Measurements from ENCODE around the gene SRRM4. TPM values are rescaled to one million over a fixed set of nuclear protein-coding genes. Genes with fewer than 3 reads are reported as not detected.

SRRM4 gene
- total RNA-seq, 1 experiment from 2014 or later, result not detected

GRCh38 chr12:119069147-119069642, 87.9 kb downstream of the SRRM4 start:
- no peak overlapping the region for H2AFZ ChIP-seq
- no peaks in the 10 kb centered on the region for H3K4me1 ChIP-seq (replicated peaks; ENCODE audit: insufficient read depth)
- H3K4me3 ChIP-seq, result no peak overlapping the region
- CTCF ChIA-PET, result no interaction called here
- no peak overlapping the region for H3K4me2 ChIP-seq
- no peak for DNase-seq
- no peak overlapping the region for H3K27ac ChIP-seq
- no peaks in the 10 kb centered on the region; the same call in 1 of the 2 replicates for H4K20me1 ChIP-seq (ENCODE audit: insufficient read depth)
- BruUV-seq (replicated peaks), result no TSS peak
- H3K27me3 ChIP-seq (ENCODE audit: insufficient read depth, low read depth), result peaks cover 29% of the 10 kb centered on the region
- H3K79me2 ChIP-seq (ENCODE audit: low read depth), result no peaks in the 10 kb centered on the region
- H3K9me2 ChIP-seq (ENCODE audit: insufficient read depth), result no peaks in the 10 kb centered on the region
- H3K36me3 ChIP-seq (ENCODE audit: low read depth), result no peaks in the 10 kb centered on the region
- H3K9me3 ChIP-seq (ENCODE audit: insufficient read depth, low read depth), result no peaks in the 10 kb centered on the region
- TF ChIP-seq CTCF (conservative IDR thresholded peaks at IDR 0.05) (no peak), EZH2 (IDR thresholded peaks at IDR 0.05; ENCODE audit: low read depth) (no peak)
- POLR2A ChIA-PET (ENCODE audit: unreplicated experiment), result no interaction called here
- intact Hi-C loops (cut with micrococcal nuclease; ENCODE audit: unreplicated experiment), result no loop called here
- H3F3A ChIP-seq (ENCODE audit: insufficient read depth, low read depth), result no peaks in the 10 kb centered on the region

- Histone ChIP-seq H3K79me2 (ENCODE audit: low read depth) (no peaks in the 10 kb centered on the region), H3K4me3 (no peak overlapping the region), H3K27ac (no peak overlapping the region), H3F3A (ENCODE audit: insufficient read depth, low read depth) (no peaks in the 10 kb centered on the region), H3K27me3 (ENCODE audit: insufficient read depth, low read depth) (peaks cover 29% of the 10 kb centered on the region), H4K20me1 (ENCODE audit: insufficient read depth) (no peaks in the 10 kb centered on the region; the same call in 1 of the 2 replicates), H3K9me2 (ENCODE audit: insufficient read depth) (no peaks in the 10 kb centered on the region), H3K9me3 (ENCODE audit: insufficient read depth, low read depth) (no peaks in the 10 kb centered on the region), H3K4me1 (replicated peaks; ENCODE audit: insufficient read depth) (no peaks in the 10 kb centered on the region), H3K36me3 (ENCODE audit: low read depth) (no peaks in the 10 kb centered on the region), H2AFZ (no peak overlapping the region), H3K4me2 (no peak overlapping the region)
- POLR2A ChIA-PET (ENCODE audit: unreplicated experiment), result no interaction called here
- BruUV-seq (replicated peaks), result no TSS peak
- CTCF ChIA-PET, result no interaction called here
- no peak for TF ChIP-seq EZH2 (IDR thresholded peaks at IDR 0.05; ENCODE audit: low read depth)
- TF ChIP-seq CTCF (conservative IDR thresholded peaks at IDR 0.05), result no peak
- intact Hi-C loops (cut with micrococcal nuclease; ENCODE audit: unreplicated experiment), result no loop called here
- DNase-seq, result no peak
These were observed 89.8 kb downstream of the SRRM4 start for GRCh38 chr12:119071176-119071575.

GRCh38 chr12:119071638-119072231, 90.4 kb downstream of the SRRM4 start:
- Histone ChIP-seq H2AFZ (no peak overlapping the region), H3K9me3 (ENCODE audit: insufficient read depth, low read depth) (no peaks in the 10 kb centered on the region), H3F3A (ENCODE audit: insufficient read depth, low read depth) (no peaks in the 10 kb centered on the region), H3K27ac (no peak overlapping the region), H4K20me1 (ENCODE audit: insufficient read depth) (no peaks in the 10 kb centered on the region; the same call in 1 of the 2 replicates), H3K9me2 (ENCODE audit: insufficient read depth) (no peaks in the 10 kb centered on the region), H3K27me3 (ENCODE audit: insufficient read depth, low read depth) (peaks cover 29% of the 10 kb centered on the region), H3K4me3 (no peak overlapping the region), H3K36me3 (ENCODE audit: low read depth) (no peaks in the 10 kb centered on the region), H3K4me1 (replicated peaks; ENCODE audit: insufficient read depth) (no peaks in the 10 kb centered on the region), H3K79me2 (ENCODE audit: low read depth) (no peaks in the 10 kb centered on the region), H3K4me2 (no peak overlapping the region)
- ChIA-PET POLR2A (ENCODE audit: unreplicated experiment) (no interaction called here), CTCF (no interaction called here)
- TF ChIP-seq EZH2 (IDR thresholded peaks at IDR 0.05; ENCODE audit: low read depth) (no peak), CTCF (conservative IDR thresholded peaks at IDR 0.05) (no peak)
- intact Hi-C loops (cut with micrococcal nuclease; ENCODE audit: unreplicated experiment), result no loop called here
- no peak for DNase-seq
- BruUV-seq (replicated peaks), result no TSS peak

Measured in PC-9 (cell line).